ENCODE results near the gene MMP13.
"Not testable (repeated sequence)": the region's sequence is repeated elsewhere in the genome, so short reads cannot be mapped to it uniquely, and the experiment has no call there.

MMP13 gene

DNA sequence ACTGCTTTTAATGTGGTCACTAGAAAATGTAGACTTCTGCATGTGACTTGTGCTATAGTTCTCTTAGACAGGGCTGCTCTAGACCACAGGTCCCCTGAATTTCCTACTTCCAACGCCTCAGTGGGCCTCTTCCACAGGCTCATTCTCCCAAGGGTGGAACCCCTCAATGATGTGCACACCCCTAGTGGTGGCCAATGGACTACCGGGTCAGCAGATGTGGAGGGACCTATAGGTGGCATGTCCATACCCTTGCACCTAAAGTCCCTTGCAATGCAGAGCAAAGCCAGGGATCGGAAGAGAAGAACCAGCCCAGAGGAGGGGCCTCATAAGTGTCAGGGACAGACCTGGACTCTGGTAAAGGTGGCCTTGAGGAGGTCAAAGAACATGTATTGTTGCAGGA lies 20.0 kb downstream of the MMP13 start:
- DNase-seq, result no peak

DNA sequence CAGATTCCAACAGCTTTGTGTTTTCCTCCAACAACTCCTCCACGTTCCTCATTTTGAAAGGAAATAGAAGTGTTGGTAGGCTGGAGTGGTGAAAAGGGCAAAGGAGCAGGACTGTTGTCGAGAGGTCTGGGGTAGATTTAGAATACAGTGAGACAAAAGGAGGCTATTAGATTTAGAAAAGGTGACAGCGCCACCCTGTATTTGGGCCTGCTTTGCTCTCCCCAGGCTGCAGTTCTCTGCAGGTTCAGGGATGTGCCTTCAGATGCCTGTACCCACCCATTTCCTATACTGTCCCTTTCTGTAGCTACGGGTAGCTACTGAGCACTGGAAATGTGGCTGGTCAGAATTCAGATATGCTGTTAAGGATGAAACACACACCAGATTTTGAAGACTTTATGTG lies 20.8 kb downstream of the MMP13 start:
- DNase-seq, result no peak

DNA sequence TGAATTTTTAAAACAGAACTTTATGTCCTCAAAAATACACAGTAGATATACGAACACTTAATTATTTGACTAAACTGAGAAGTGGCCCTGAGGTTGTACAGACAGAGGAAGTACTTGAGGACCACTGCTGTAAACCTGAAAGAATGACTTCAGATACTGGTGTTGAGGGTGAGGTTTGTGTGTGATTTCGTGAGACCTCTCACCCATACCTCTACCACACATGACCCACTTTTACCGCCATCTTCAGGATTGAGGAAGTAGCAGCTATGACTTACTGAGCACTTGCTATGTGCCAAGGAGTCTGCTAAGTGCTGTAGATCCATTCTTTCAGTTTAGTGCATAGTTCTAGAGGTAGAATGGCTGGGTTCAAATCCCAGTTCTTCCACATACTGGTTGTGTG lies 21.9 kb downstream of the MMP13 start:
- DNase-seq, result no peak

DNA sequence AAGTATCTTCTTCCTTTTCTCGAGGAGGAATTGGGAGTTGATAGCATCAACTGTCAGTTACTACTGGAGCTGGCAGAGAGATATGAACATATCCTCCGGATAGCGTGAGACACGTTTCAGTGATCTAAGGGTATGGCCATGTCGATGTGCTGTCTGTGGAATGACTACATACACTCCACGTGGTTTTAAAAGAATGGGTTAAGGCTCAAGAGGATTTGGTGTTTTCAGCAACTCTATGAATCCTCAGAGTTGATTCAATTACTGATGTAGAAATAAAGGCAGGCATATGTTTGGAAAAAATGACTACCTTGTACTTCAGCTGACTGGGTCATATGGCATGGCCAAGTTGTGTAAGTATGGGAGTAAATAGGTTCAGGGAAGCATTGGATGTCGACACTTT lies 22.9 kb downstream of the MMP13 start:
- no peak for DNase-seq

- DNase-seq, result no peak
Measured at GRCh38 chr11:102930451-102930850, 25.1 kb downstream of the MMP13 start.

DNA sequence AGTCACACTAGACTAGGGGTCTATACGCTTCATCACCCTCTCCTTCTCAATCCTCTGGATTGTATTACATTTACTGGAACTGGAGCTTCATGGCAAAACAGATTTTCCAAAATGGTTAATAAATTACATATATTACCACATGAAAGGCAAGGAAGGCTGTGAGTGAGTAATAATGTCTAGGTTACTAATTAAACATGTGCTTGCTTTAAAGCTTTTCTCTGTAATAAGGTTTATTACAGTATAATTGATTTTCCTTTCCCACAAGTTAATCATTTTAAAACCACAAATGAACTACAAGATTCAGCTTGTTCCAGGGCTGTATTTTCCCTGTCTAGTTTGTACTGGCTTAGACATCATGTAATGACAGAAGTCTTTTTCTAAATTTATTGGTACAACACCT lies 25.6 kb downstream of the MMP13 start:
- DNase-seq, result no peak

DNA sequence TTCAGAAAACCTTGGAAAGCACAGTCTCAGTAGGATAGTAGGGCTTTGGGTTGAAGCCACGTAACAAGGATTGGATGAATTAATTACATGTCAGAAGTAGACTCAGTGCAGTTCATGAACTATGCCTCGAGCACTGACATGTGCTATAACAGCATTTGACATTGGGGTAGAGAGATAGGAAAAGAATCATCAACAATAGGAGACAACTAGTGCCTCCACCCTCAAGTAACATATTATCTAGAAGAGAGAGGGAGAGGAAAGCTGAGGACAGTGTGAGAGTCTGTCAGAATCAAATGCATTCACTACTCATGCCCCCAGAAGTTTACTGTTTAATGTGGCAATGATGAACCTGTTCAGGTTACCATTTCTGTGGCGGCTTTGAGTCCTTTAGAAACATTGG lies 26.4 kb downstream of the MMP13 start:
- DNase-seq, result no peak

DNA sequence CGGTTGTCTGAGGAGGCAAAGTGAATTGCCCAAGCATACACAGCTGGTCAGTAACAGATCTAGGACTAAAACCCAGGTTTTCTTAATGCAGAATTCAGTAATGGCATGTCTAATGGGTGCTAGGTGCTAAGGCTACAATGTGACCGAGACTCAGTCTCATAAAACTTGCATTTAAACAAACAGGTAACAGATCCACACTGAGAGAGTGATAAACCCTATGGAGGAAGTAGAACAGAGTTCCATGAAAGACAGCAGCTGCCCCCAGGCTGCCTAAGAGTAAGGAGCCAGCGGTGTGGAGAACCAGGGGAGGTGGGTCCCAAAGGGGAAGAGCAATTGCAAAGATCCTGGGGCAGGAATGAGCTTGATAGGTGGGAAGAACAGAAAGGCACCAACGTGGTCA lies 27.3 kb downstream of the MMP13 start:
- no peak for DNase-seq

- DNase-seq, result no peak
Measured at GRCh38 chr11:102927624-102927990, 27.9 kb downstream of the MMP13 start.

GRCh38 chr11:102926961-102927623 lies 28.4 kb downstream of the MMP13 start:
- no peak for DNase-seq

- DNase-seq, result no peak
Measured at GRCh38 chr11:102926517-102926916, 29.0 kb downstream of the MMP13 start.

- DNase-seq, result no peak
Measured at GRCh38 chr11:102925988-102926387, 29.5 kb downstream of the MMP13 start.

DNA sequence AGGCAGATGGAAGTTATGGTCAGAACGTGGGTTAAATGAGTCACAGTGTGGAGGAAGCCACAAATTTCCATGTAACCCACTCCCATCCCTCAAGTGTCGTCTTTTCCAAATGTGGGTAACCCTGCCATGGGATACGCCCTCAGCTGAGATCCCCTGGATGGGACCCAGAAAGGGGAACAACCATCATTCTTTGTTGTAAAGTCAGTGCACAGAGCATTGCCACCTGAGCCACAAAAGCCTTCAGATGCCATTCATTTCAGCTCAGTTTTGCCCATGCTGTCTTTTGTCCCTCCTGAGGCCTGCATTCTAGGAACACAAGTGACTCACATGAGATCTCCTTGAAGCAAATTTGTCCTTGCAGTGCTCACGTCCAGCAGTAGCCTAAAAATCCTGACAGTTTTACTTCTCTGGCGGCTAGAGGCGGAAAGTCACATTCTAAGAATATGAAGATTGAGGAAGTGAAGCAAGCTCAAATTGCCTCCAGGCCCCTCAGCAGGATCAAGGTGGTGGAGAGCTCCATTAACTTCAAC lies 30.6 kb downstream of the MMP13 start:
- DNase-seq, result no peak

DNA sequence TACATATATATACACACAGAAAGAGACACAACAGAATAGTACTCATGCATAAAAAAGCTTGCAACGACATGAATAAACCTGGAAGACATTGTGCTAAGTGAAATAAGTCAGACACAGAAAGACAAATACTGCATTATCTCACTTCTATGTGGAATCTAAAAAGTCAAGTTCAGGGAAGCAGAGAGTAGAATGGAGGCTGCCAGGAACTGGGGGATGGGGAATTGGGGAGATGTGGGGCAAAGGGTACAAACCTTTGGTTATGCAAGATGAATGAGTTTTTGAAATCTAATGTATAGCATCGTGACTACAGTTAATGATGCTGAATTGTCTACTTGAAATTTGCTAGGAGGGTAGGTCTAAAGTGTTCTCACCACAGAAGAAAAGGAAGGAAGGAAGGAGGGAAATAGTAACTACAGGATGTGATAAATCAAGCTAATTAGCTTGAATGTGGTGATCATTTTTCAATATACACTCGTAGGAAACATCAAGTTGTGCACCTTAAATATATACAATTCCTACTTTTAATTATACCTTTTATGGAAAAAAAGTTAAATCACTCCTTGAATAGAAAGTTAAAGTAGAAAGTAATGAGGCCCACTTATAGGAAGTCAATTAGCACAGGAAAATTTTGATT lies 33.8 kb downstream of the MMP13 start:
- no peak for DNase-seq

GRCh38 chr11:102920118-102920684 lies 35.3 kb downstream of the MMP13 start:
- no peak for DNase-seq

- DNase-seq, result no peak
Measured at GRCh38 chr11:102915044-102915375, 40.5 kb downstream of the MMP13 start.

GRCh38 chr11:102914238-102915043 lies 41.1 kb downstream of the MMP13 start:
- DNase-seq, result no peak

DNA sequence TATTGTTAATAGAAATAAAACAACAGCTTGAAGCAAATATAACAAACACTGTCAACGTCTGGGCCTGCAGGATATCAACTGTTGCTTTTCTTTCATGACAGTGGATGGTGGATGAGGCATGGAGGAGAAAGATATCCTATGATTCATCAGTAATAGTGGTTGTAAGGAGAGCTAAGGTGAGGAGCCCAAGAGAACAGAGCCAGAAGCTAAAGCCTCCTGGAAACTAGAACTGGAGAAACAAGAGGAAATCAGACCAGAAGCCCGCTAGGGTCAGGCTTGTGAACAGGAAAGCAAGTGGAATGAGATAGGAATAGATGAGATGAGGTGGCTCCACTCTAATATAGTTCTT lies 43.1 kb downstream of the MMP13 start:
- DNase-seq, result no peak

- DNase-seq, result no peak
Measured at GRCh38 chr11:102911758-102912481, 43.6 kb downstream of the MMP13 start.

DNA sequence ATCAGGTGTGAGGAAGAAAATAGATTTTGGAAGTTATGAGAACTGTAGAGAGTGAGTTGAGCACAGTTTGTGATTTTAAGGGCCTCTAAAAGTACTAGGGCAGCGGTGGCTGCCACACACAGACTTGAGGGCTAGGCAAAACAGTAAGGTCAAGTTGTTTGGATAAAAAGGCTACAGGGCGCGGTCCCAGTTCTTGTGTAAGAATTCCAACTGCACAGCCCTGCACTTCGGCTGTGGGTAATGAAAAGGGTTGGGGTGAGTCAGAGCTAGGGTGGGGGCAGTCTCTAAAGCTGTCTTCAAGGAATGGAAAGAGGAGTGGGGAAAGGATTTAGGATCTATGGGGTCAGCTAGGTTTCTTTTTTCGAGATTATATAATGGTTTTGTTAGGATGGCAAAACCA lies 49.7 kb downstream of the MMP13 start:
- DNase-seq, result not testable (repeated sequence)

GRCh38 chr11:102903895-102904294 lies 51.6 kb downstream of the MMP13 start:
- DNase-seq, result not testable (repeated sequence)

GRCh38 chr11:102900346-102900745 lies 55.2 kb downstream of the MMP13 start:
- no peak for DNase-seq
